Panc1 (cell line): Measurements from ENCODE around the gene GABRD. TPM values are rescaled to one million over a fixed set of nuclear protein-coding genes. Genes with fewer than 3 reads are reported as not detected.

ENCODE experiments used
- ATAC-seq: fragments of 200-7000 bp; cut with Tn5 transposase; 2 replicates; pipeline ENCODE4 v1.9.1; 2020; ENCODE audit warnings: mild to moderate bottlenecking, moderate library complexity
- BruUV-seq: library from RNA; stranded (reverse); fragments of 400-500 nt; replicated peaks from 2 replicates; lab custom pipeline; 2021; lab: Mats Ljungman, UMichigan
- CTCF ChIA-PET: fragments of 300-600 bp; sonication (Branson Sonifier 250); formaldehyde crosslinking; loops from one replicate; lab custom pipeline; 2022; ENCODE audit warnings: antibody characterized with exemption; lab: Charles Lee
- POLR2A ChIA-PET: fragments of 300-600 bp; sonication (Branson Sonifier 250); formaldehyde crosslinking; loops from one replicate; lab custom pipeline; 2022; ENCODE audit warnings: antibody characterized with exemption; lab: Charles Lee
- DNase-seq: peaks from one replicate; pipeline ENCODE4 v3.0.0-alpha.2; 2010; ENCODE audit warnings: low read depth, low spot score
- H3K27ac ChIP-seq: 2 replicates; pipeline ENCODE4 v1.5.1; 2011; ENCODE audit warnings: mild to moderate bottlenecking, low read length, inconsistent platforms
- H3K27me3 ChIP-seq: fragments of 200-500 bp; sonication (Bioruptor generic); 2 replicates; pipeline ENCODE4 v1.6.0; 2014; ENCODE audit warnings: low read length, inconsistent platforms; ENCODE audit not compliant: control insufficient read depth, insufficient read depth
- H3K36me3 ChIP-seq: fragments of 200-500 bp; sonication (Bioruptor generic); 2 replicates; pipeline ENCODE4 v1.5.1; 2014; ENCODE audit warnings: inconsistent platforms, mild to moderate bottlenecking, low read length, moderate library complexity; ENCODE audit not compliant: control insufficient read depth, insufficient read depth
- H3K4me1 ChIP-seq: 2 replicates; pipeline ENCODE4 v1.5.1; 2011; ENCODE audit warnings: inconsistent platforms, mild to moderate bottlenecking, low read length, moderate library complexity; ENCODE audit not compliant: control insufficient read depth, insufficient read depth
- H3K4me3 ChIP-seq, 2 experiments: 2 replicates each; pipeline ENCODE4 v1.5.1; 2011 to 2012; ENCODE audit warnings: low read depth in 2 of 2, low read length in 2 of 2, mild to moderate bottlenecking in 2 of 2, inconsistent platforms in 1 of 2, moderate library complexity in 1 of 2
- H3K9me3 ChIP-seq: fragments of 200-500 bp; sonication (Bioruptor generic); 2 replicates; pipeline ENCODE4 v1.5.1; 2014; ENCODE audit warnings: low read depth, mild to moderate bottlenecking, inconsistent platforms, low read length, moderate library complexity; ENCODE audit not compliant: control insufficient read depth, insufficient read depth
- POLR2AphosphoS5 ChIP-seq: IDR thresholded peaks from 2 replicates; pipeline ENCODE4 v1.6.1; 2012; ENCODE audit warnings: mild to moderate bottlenecking, low read depth, low read length, moderate library complexity
- SIN3A ChIP-seq: IDR thresholded peaks from 2 replicates; pipeline ENCODE4 v1.6.1; 2012; ENCODE audit warnings: low read depth, mild to moderate bottlenecking, low read length, moderate library complexity, borderline replicate concordance; ENCODE audit not compliant: insufficient read depth
- TCF7L2 ChIP-seq: IDR thresholded peaks from 2 replicates; pipeline ENCODE4 v1.6.1; 2011; ENCODE audit warnings: mild to moderate bottlenecking, low read depth, low read length, inconsistent platforms
- in situ Hi-C: cut with HindIII; loops from 2 replicates; pipeline ENCODE4 v1.10.0; 2016; ENCODE audit warnings: low sequenced_read_pairs, low pct_unique_long_range_greater_than_20kb
- intact Hi-C: fragments of 100-400 bp; cut with micrococcal nuclease; formaldehyde crosslinking; loops from one replicate; pipeline ENCODE4 v1.10.0; 2022; ENCODE audit not compliant: unreplicated experiment
- total RNA-seq: library from RNA; stranded (reverse); gene quantifications from one replicate; pipeline ENCODE4 v1.2.1, GENCODE V29; 2021; ENCODE audit not compliant: unreplicated experiment
- TF ChIP-seq, protein P1 (sequence below): fragments of 450-650 bp; IDR thresholded peaks from 2 replicates; pipeline ENCODE4 v1.5.1; 2017; ENCODE audit warnings: mild to moderate bottlenecking
- TF ChIP-seq, protein P2 (sequence below), 2 experiments: IDR thresholded peaks; 2 replicates each; pipeline ENCODE4 v1.6.1; 2011 to 2012; ENCODE audit warnings: low read depth in 2 of 2, control low read depth in 1 of 2, low read length in 1 of 2, mild to moderate bottlenecking in 1 of 2, moderate library complexity in 1 of 2; ENCODE audit not compliant: insufficient read depth in 1 of 2

The GABRD gene
- total RNA-seq, 1 experiment from 2014 or later = 3.0 TPM

DNA sequence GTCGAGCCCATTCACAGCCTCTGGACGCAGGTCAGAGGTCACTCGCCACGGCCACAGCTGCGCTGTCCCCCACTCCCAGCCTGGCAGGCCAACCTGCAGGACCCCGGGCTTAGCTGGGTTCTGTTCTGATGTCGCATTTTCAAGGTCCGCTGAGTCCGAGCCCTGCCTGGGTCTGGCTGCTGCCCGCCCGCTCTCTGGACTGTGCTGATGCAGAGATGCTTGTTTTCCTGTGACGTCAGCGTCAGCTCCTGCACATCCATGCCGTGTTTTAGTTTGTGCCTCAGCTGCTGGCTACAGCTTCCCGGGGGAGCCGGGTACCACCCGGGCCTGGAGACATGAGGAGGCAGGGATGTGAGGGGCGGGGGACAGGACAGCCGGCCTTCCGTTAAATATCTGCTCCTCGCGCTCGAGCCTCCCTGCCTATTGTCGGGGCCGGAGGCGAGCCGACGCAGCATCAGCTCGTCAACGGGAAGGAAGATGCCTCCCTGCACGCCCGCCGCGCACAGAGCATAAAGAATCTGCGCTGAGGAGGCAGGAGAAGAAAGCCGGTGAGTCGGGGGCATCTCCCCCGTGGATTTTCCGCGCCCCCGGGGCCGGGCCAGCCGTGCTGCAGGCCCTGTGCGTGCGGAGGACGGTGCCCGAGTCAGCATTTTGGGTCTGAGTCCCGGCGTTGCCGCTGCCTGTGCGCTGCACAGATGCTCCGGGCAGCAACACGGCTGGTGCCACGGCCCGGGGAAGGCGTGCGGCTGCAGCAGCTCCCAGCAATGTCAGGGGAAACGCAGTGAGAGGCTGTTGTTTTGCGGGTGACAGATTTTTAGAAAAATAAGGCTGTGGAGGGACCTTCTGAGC is 54.5 kb downstream of the GABRD start:
- H3K4me1 ChIP-seq = 0 out of 2 replicates have a peak, but pooled peaks cover 2% of the 10 kb centered on the region
- no peaks in the 10 kb centered on the region for H3K36me3 ChIP-seq
- no peaks in the 10 kb centered on the region for H3K27me3 ChIP-seq
- no peak for ATAC-seq
- intact Hi-C loops (no loop called here), in situ Hi-C loops (no loop called here)
- no TSS peak for BruUV-seq
- no peak for DNase-seq
- peak overlapping the region in 1 of 2 experiments; percentile 22; a peak in 1 of 4 replicates for H3K4me3 ChIP-seq
- POLR2A ChIA-PET = no interaction called here
- H3K9me3 ChIP-seq = 0 out of 2 replicates have a peak, but pooled peaks cover 6% of the 10 kb centered on the region
- CTCF ChIA-PET = no interaction called here
- TF ChIP-seq, protein P1, sequence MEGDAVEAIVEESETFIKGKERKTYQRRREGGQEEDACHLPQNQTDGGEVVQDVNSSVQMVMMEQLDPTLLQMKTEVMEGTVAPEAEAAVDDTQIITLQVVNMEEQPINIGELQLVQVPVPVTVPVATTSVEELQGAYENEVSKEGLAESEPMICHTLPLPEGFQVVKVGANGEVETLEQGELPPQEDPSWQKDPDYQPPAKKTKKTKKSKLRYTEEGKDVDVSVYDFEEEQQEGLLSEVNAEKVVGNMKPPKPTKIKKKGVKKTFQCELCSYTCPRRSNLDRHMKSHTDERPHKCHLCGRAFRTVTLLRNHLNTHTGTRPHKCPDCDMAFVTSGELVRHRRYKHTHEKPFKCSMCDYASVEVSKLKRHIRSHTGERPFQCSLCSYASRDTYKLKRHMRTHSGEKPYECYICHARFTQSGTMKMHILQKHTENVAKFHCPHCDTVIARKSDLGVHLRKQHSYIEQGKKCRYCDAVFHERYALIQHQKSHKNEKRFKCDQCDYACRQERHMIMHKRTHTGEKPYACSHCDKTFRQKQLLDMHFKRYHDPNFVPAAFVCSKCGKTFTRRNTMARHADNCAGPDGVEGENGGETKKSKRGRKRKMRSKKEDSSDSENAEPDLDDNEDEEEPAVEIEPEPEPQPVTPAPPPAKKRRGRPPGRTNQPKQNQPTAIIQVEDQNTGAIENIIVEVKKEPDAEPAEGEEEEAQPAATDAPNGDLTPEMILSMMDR = no peak
- TF ChIP-seq, protein P2, sequence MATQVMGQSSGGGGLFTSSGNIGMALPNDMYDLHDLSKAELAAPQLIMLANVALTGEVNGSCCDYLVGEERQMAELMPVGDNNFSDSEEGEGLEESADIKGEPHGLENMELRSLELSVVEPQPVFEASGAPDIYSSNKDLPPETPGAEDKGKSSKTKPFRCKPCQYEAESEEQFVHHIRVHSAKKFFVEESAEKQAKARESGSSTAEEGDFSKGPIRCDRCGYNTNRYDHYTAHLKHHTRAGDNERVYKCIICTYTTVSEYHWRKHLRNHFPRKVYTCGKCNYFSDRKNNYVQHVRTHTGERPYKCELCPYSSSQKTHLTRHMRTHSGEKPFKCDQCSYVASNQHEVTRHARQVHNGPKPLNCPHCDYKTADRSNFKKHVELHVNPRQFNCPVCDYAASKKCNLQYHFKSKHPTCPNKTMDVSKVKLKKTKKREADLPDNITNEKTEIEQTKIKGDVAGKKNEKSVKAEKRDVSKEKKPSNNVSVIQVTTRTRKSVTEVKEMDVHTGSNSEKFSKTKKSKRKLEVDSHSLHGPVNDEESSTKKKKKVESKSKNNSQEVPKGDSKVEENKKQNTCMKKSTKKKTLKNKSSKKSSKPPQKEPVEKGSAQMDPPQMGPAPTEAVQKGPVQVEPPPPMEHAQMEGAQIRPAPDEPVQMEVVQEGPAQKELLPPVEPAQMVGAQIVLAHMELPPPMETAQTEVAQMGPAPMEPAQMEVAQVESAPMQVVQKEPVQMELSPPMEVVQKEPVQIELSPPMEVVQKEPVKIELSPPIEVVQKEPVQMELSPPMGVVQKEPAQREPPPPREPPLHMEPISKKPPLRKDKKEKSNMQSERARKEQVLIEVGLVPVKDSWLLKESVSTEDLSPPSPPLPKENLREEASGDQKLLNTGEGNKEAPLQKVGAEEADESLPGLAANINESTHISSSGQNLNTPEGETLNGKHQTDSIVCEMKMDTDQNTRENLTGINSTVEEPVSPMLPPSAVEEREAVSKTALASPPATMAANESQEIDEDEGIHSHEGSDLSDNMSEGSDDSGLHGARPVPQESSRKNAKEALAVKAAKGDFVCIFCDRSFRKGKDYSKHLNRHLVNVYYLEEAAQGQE (IDR thresholded peaks at IDR 0.05; ENCODE audit: insufficient read depth in 1 of 2, low read depth in 2 of 2, low read length in 1 of 2) = no peak
- TF ChIP-seq POLR2AphosphoS5 = no peak
- no peak for TF ChIP-seq TCF7L2
- no peak for TF ChIP-seq SIN3A
- H3K27ac ChIP-seq = no peak overlapping the region

DNA sequence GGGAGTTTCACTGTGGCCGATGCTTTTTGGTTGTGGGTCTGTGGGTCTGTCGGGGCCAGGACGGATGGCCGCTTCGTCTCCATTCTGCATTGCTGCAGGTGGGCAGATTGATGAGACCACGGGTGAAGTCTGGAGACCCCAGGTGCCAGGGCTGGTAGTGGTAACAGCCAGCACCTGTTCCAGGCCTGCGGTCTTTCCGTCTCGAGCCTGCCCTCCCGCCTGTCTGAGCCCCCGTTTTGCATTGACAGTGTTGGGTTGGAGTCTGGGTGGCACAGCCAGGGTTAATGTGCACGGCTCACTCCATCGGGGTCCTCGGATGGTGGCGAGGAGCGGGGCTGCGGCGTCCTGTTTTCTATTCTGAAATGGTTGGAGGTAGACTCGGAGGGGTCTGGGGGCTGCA is 55.3 kb downstream of the GABRD start:
- H3K4me3 ChIP-seq = no peak overlapping the region; a peak in 1 of 4 replicates
- 0 out of 2 replicates have a peak, but pooled peaks cover 6% of the 10 kb centered on the region for H3K9me3 ChIP-seq
- H3K27me3 ChIP-seq = no peaks in the 10 kb centered on the region
- CTCF ChIA-PET = no interaction called here
- ATAC-seq (no peak), DNase-seq (no peak)
- no peaks in the 10 kb centered on the region for H3K36me3 ChIP-seq
- BruUV-seq = no TSS peak
- no peak overlapping the region for H3K27ac ChIP-seq
- POLR2A ChIA-PET = no interaction called here
- TF ChIP-seq SIN3A (no peak), POLR2AphosphoS5 (no peak), TCF7L2 (no peak)
- TF ChIP-seq, protein P1 = no peak
- TF ChIP-seq, protein P2 (IDR thresholded peaks at IDR 0.05; ENCODE audit: insufficient read depth in 1 of 2, low read depth in 2 of 2, low read length in 1 of 2) = no peak
- 0 out of 2 replicates have a peak, but pooled peaks cover 2% of the 10 kb centered on the region for H3K4me1 ChIP-seq
- intact Hi-C loops (no loop called here), in situ Hi-C loops (no loop called here)
